Stimulated activated naive CD8-positive, alpha-beta T cell treated with anti-CD3 and anti-CD28 coated beads, Interleukin-15, amount 100 ng/mL, for 72 hours (primary cell): ENCODE results near the gene ALK.

Source experiments
- ATAC-seq: fragments of 150-1000 bp; cut with Tn5 transposase; 2 replicates; pipeline ENCODE4 v1.10.0; 2021; ENCODE audit warnings: mild to moderate bottlenecking, moderate library complexity
- DNase-seq, 2 donors: peaks; one replicate each; pipeline ENCODE4 v3.0.0; 2021 to 2022
- H3K27ac Mint-ChIP-seq, 2 donors: one replicate each; pipeline ENCODE4 v1.8.0; 2022; ENCODE audit warnings: mild to moderate bottlenecking in 2 of 2, mixed read lengths in 2 of 2, moderate library complexity in 2 of 2
- H3K27me3 Mint-ChIP-seq: one replicate; pipeline ENCODE4 v1.8.0; 2022; ENCODE audit warnings: mixed read lengths
- H3K4me1 Mint-ChIP-seq: one replicate; pipeline ENCODE4 v1.8.0; 2022; ENCODE audit warnings: mild to moderate bottlenecking, mixed read lengths
- H3K4me3 Mint-ChIP-seq, 2 donors: one replicate each; pipeline ENCODE4 v1.8.0; 2022; ENCODE audit warnings: mild to moderate bottlenecking in 2 of 2, mixed read lengths in 2 of 2, moderate library complexity in 1 of 2
- H3K9me3 Mint-ChIP-seq, 2 donors: one replicate each; pipeline ENCODE4 v1.8.0; 2022; ENCODE audit warnings: mixed read lengths in 2 of 2

ALK gene

GRCh38 chr2:29235411-29235810 lies 686.0 kb downstream of the ALK start:
- ATAC-seq (no peak), DNase-seq (no peak)
- no peaks in the 10 kb centered on the region for H3K4me1 Mint-ChIP-seq
- H3K9me3 Mint-ChIP-seq = no peaks in the 10 kb centered on the region
- H3K27me3 Mint-ChIP-seq = peaks cover 11% of the 10 kb centered on the region
- H3K27ac Mint-ChIP-seq = no peak overlapping the region
- no peak overlapping the region for H3K4me3 Mint-ChIP-seq

GRCh38 chr2:29233428-29233827 lies 688.0 kb downstream of the ALK start:
- H3K9me3 Mint-ChIP-seq = no peaks in the 10 kb centered on the region
- DNase-seq (no peak), ATAC-seq (no peak)
- H3K4me3 Mint-ChIP-seq = no peak overlapping the region
- no peak overlapping the region for H3K27ac Mint-ChIP-seq
- peaks cover 22% of the 10 kb centered on the region for H3K27me3 Mint-ChIP-seq
- H3K4me1 Mint-ChIP-seq = no peaks in the 10 kb centered on the region

GRCh38 chr2:29232041-29232440 lies 689.3 kb downstream of the ALK start:
- no peak overlapping the region for H3K27ac Mint-ChIP-seq
- H3K9me3 Mint-ChIP-seq = no peaks in the 10 kb centered on the region
- peaks cover 33% of the 10 kb centered on the region for H3K27me3 Mint-ChIP-seq
- H3K4me1 Mint-ChIP-seq = no peaks in the 10 kb centered on the region
- DNase-seq (no peak), ATAC-seq (no peak)
- H3K4me3 Mint-ChIP-seq = no peak overlapping the region

- H3K9me3 Mint-ChIP-seq = no peaks in the 10 kb centered on the region
- H3K27ac Mint-ChIP-seq = no peak overlapping the region
- no peak for ATAC-seq
- H3K4me1 Mint-ChIP-seq = no peaks in the 10 kb centered on the region
- H3K4me3 Mint-ChIP-seq = no peak overlapping the region
- DNase-seq = no peak
- H3K27me3 Mint-ChIP-seq = peaks cover 49% of the 10 kb centered on the region
These were observed 691.7 kb downstream of the ALK start for GRCh38 chr2:29229640-29230039.

- H3K4me1 Mint-ChIP-seq = no peaks in the 10 kb centered on the region
- no peak for ATAC-seq
- DNase-seq = no peak
- H3K4me3 Mint-ChIP-seq = no peak overlapping the region
- H3K9me3 Mint-ChIP-seq = no peaks in the 10 kb centered on the region
- peaks cover 50% of the 10 kb centered on the region for H3K27me3 Mint-ChIP-seq
- H3K27ac Mint-ChIP-seq = no peak overlapping the region
These were observed 692.4 kb downstream of the ALK start for GRCh38 chr2:29228947-29229346.

- Mint-ChIP-seq H3K27me3 (peaks cover 50% of the 10 kb centered on the region), H3K9me3 (no peaks in the 10 kb centered on the region), H3K4me1 (no peaks in the 10 kb centered on the region), H3K27ac (no peak overlapping the region), H3K4me3 (no peak overlapping the region)
- ATAC-seq (no peak), DNase-seq (no peak)
These were observed 693.3 kb downstream of the ALK start for GRCh38 chr2:29227935-29228675.

- H3K9me3 Mint-ChIP-seq = no peaks in the 10 kb centered on the region
These were observed 694.6 kb downstream of the ALK start for GRCh38 chr2:29226808-29227207.

GRCh38 chr2:29226375-29226774 lies 695.0 kb downstream of the ALK start:
- ATAC-seq = no peak
- Mint-ChIP-seq H3K27ac (no peak overlapping the region), H3K4me1 (no peaks in the 10 kb centered on the region), H3K9me3 (no peaks in the 10 kb centered on the region), H3K27me3 (peaks cover 50% of the 10 kb centered on the region), H3K4me3 (no peak overlapping the region)
- no peak for DNase-seq

More at GRCh38 chr2:29226808-29227207, 694.6 kb downstream of the ALK start:
- no peak overlapping the region for H3K4me3 Mint-ChIP-seq
- no peaks in the 10 kb centered on the region for H3K4me1 Mint-ChIP-seq
- no peak overlapping the region for H3K27ac Mint-ChIP-seq
- no peak for ATAC-seq
- DNase-seq = no peak
- H3K27me3 Mint-ChIP-seq = peaks cover 50% of the 10 kb centered on the region

GRCh38 chr2:29225814-29226213 lies 695.6 kb downstream of the ALK start:
- ATAC-seq (no peak), DNase-seq (no peak)
- Mint-ChIP-seq H3K27me3 (peaks cover 50% of the 10 kb centered on the region), H3K4me3 (no peak overlapping the region), H3K9me3 (no peaks in the 10 kb centered on the region), H3K27ac (no peak overlapping the region), H3K4me1 (no peaks in the 10 kb centered on the region)

GRCh38 chr2:29224693-29225551 lies 696.5 kb downstream of the ALK start:
- Mint-ChIP-seq H3K9me3 (no peaks in the 10 kb centered on the region), H3K4me3 (no peak overlapping the region), H3K27me3 (peaks cover 50% of the 10 kb centered on the region), H3K27ac (no peak overlapping the region), H3K4me1 (no peaks in the 10 kb centered on the region)
- DNase-seq (no peak), ATAC-seq (no peak)

- Mint-ChIP-seq H3K9me3 (no peaks in the 10 kb centered on the region), H3K4me1 (no peaks in the 10 kb centered on the region), H3K4me3 (no peak overlapping the region), H3K27ac (peak overlapping the region in 1 of 2 donors; percentile 27), H3K27me3 (peaks cover 44% of the 10 kb centered on the region)
- ATAC-seq = no peak
- DNase-seq = no peak
These were observed 697.3 kb downstream of the ALK start for GRCh38 chr2:29223851-29224692.

- no peak for ATAC-seq
- Mint-ChIP-seq H3K27ac (no peak overlapping the region), H3K4me3 (no peak overlapping the region), H3K4me1 (no peaks in the 10 kb centered on the region), H3K27me3 (peaks cover 37% of the 10 kb centered on the region), H3K9me3 (no peaks in the 10 kb centered on the region)
- DNase-seq = no peak
These were observed 698.1 kb downstream of the ALK start for GRCh38 chr2:29223257-29223656.

GRCh38 chr2:29222381-29223179 lies 698.8 kb downstream of the ALK start:
- no peaks in the 10 kb centered on the region for H3K9me3 Mint-ChIP-seq
- H3K27ac Mint-ChIP-seq = no peak overlapping the region
- no peak for DNase-seq
- no peak overlapping the region for H3K4me3 Mint-ChIP-seq
- H3K4me1 Mint-ChIP-seq = no peaks in the 10 kb centered on the region
- peaks cover 30% of the 10 kb centered on the region for H3K27me3 Mint-ChIP-seq
- no peak for ATAC-seq

GRCh38 chr2:29220506-29221270 lies 700.7 kb downstream of the ALK start:
- H3K27ac Mint-ChIP-seq = peak overlapping the region in 1 of 2 donors; percentile 57
- H3K27me3 Mint-ChIP-seq = peaks cover 11% of the 10 kb centered on the region
- DNase-seq (no peak), ATAC-seq (no peak)
- H3K4me1 Mint-ChIP-seq = no peaks in the 10 kb centered on the region
- H3K9me3 Mint-ChIP-seq = no peaks in the 10 kb centered on the region
- no peak overlapping the region for H3K4me3 Mint-ChIP-seq
